Measurements from ENCODE around the gene ATP2A1.
A peak's percentile ranks its signal among the peaks of the same experiment; 100 is the strongest.
"Not testable (repeated sequence)": the region's sequence is repeated elsewhere in the genome, so short reads cannot be mapped to it uniquely, and the experiment has no call there.

Gene ATP2A1

DNA sequence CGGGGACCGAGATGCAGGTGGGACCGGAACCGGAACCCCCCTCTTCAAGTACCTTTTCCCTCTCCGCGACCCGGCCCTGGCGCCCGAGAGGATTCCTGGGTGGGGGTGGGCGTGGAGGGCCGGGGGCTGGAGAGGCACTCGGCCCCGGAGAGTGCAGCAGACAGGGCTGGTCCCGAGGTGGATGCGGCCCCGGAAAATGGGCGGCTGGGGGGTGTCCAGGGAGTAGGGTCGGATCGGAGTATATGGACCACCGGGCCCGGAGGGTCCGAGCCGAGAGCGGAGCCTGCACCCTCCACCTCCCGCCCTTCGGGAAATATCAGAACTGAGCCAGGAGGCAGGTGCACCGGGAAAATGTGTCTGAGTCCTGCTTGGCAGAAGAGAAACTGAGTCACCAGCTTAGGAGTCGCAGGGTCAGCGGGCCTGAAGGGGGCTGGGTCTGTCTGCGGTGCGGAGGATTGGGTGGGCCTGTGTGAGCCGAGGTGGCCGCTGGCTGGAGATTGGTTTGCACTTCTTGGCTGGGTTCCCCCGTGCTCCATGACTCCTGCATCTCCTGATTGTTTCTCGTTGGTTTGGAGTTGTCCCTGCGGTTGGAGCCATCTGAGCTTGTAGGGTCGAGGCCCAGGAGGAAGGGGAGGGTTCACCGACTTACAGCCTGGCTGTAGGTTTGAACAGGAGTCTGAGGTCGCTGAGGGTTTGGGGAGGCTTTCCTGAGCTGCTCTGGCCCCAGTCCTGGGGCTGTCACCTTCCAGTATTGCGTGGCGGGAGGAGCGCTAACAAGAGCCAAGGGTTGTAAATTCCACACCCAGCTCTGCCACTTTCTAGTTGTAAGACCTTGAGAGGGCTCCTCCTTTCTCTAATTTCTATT is 14.1 kb upstream of the ATP2A1 start:
- Histone ChIP-seq H3K9ac (ENCODE audit: low read depth, low read length) (peak overlapping the region; percentile 96), H3K27ac (ENCODE audit: low read depth, low read length) (peak overlapping the region; percentile 100), H3K4me1 (ENCODE audit: control insufficient read depth, insufficient read depth, low read length) (peaks cover 11% of the 10 kb centered on the region; the same call in 1 of the 2 replicates), H3K4me3 (ENCODE audit: low read depth, low read length) (peak overlapping the region; percentile 88), H3K36me3 (ENCODE audit: control insufficient read depth, insufficient read depth, low read length) (peaks cover 24% of the 10 kb centered on the region), H3K9me3 (ENCODE audit: control insufficient read depth, insufficient read depth, low read length) (no peaks in the 10 kb centered on the region), H3K27me3 (ENCODE audit: control insufficient read depth, insufficient read depth, low read length) (no peaks in the 10 kb centered on the region)

DNA sequence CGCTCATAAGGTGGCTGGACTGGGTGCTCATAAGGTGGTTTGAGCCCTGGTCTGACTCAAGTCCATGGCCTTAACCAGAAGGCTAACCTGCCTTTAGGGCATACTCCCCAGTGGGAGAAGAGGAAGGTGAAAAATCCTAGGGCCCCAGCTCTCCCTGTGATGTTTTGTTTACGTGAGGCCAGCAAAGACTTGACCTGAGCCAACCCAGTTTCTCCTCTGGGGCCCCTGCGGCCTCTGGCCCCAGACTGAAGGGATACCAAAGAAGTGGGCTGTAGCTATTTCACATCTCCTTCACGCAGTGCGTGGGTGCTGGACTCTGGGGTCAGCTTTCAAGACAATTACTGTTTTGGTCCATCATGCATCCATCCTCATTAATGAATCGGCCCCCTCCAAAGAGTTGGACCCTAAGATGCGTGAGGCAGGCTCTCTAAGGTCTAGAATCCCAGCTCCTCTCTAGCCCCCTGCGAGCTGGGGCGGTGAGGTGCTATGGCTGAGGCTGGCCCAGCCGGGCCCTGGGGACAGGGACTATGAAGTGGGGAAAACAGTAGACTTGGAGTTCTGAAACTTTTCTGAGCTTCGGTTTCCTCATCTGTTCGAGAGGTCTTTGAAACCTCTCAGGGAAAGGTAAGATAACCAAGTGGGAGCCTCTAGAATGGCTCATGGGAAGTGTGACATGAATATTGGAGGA is 13.1 kb upstream of the ATP2A1 start:
- Histone ChIP-seq H3K9ac (ENCODE audit: low read depth, low read length) (no peak overlapping the region), H3K36me3 (ENCODE audit: control insufficient read depth, insufficient read depth, low read length) (peaks cover 34% of the 10 kb centered on the region), H3K27me3 (ENCODE audit: control insufficient read depth, insufficient read depth, low read length) (no peaks in the 10 kb centered on the region), H3K9me3 (ENCODE audit: control insufficient read depth, insufficient read depth, low read length) (no peaks in the 10 kb centered on the region), H3K27ac (ENCODE audit: low read depth, low read length) (no peak overlapping the region), H3K4me1 (ENCODE audit: control insufficient read depth, insufficient read depth, low read length) (peaks cover 11% of the 10 kb centered on the region; the same call in 1 of the 2 replicates), H3K4me3 (ENCODE audit: low read depth, low read length) (peak overlapping the region; percentile 88)

DNA sequence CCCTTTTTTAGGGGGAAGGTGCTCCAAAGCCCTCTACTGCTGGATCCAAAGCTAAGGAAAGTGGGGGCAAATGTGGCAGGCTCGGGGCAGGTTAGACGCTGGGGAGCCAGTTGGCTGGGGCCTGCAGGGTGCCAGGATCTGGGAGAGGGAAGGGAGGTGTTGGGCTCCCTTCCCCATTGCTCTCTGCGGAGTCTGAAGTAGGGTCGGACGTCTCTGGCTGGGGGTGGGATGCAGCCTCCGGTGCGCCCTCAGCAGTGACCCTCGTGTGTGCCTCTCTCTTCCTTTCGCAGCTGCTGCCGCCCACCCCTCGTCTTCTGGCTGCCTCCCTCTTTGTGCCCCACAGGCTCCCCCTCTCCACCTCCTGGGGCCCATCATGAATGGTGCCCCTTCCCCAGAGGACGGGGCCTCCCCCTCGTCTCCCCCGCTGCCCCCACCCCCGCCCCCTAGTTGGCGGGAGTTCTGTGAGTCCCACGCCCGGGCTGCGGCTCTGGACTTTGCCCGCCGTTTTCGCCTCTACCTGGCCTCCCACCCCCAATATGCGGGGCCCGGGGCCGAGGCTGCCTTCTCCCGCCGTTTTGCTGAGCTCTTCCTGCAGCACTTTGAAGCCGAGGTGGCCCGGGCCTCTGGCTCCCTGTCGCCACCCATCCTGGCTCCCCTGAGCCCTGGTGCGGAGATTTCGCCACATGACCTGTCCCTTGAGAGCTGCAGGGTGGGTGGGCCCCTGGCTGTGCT is 12.4 kb upstream of the ATP2A1 start:
- H3K27me3 ChIP-seq (ENCODE audit: control insufficient read depth, insufficient read depth, low read length) = no peaks in the 10 kb centered on the region
- peaks cover 11% of the 10 kb centered on the region; the same call in 1 of the 2 replicates for H3K4me1 ChIP-seq (ENCODE audit: control insufficient read depth, insufficient read depth, low read length)
- no peak overlapping the region for H3K4me3 ChIP-seq (ENCODE audit: low read depth, low read length)
- H3K27ac ChIP-seq (ENCODE audit: low read depth, low read length) = no peak overlapping the region
- no peak overlapping the region for H3K9ac ChIP-seq (ENCODE audit: low read depth, low read length)
- peaks cover 41% of the 10 kb centered on the region for H3K36me3 ChIP-seq (ENCODE audit: control insufficient read depth, insufficient read depth, low read length)
- H3K9me3 ChIP-seq (ENCODE audit: control insufficient read depth, insufficient read depth, low read length) = no peaks in the 10 kb centered on the region

DNA sequence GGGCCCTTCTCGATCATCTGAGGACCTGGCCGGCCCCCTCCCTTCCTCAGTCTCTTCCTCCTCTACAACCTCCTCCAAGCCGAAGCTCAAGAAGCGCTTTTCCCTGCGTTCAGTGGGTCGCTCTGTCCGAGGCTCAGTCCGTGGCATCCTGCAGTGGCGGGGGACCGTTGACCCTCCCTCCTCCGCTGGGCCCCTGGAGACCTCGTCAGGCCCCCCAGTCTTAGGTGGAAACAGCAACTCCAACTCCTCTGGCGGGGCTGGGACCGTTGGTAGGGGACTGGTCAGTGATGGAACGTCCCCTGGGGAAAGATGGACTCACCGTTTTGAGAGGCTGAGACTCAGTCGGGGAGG is 11.9 kb upstream of the ATP2A1 start:
- Histone ChIP-seq H3K4me1 (ENCODE audit: control insufficient read depth, insufficient read depth, low read length) (peaks cover 11% of the 10 kb centered on the region; the same call in 1 of the 2 replicates), H3K9me3 (ENCODE audit: control insufficient read depth, insufficient read depth, low read length) (no peaks in the 10 kb centered on the region), H3K4me3 (ENCODE audit: low read depth, low read length) (no peak overlapping the region), H3K27me3 (ENCODE audit: control insufficient read depth, insufficient read depth, low read length) (no peaks in the 10 kb centered on the region), H3K9ac (ENCODE audit: low read depth, low read length) (no peak overlapping the region), H3K36me3 (ENCODE audit: control insufficient read depth, insufficient read depth, low read length) (peaks cover 46% of the 10 kb centered on the region), H3K27ac (ENCODE audit: low read depth, low read length) (no peak overlapping the region)

DNA sequence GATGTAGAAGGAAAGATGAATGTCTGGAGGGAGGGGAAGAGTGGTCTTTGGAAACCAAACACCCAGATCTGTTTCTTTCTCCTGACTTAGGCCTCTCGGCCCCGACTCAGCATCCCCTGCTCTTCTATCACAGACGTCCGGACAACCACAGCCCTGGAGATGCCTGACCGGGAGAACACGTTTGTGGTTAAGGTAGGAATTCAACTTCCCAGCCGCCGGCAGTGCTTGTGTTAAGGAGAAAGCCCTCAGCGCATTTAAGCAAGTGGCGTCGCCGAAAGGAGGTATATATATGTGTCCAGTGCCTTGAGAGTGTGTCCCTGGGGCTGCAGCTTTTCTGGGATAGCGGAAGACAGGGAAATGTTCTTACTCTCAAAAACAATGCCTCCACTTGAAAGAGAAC is 11.0 kb upstream of the ATP2A1 start:
- Histone ChIP-seq H3K27me3 (ENCODE audit: control insufficient read depth, insufficient read depth, low read length) (no peaks in the 10 kb centered on the region), H3K4me3 (ENCODE audit: low read depth, low read length) (no peak overlapping the region), H3K9ac (ENCODE audit: low read depth, low read length) (no peak overlapping the region), H3K4me1 (ENCODE audit: control insufficient read depth, insufficient read depth, low read length) (peaks cover 11% of the 10 kb centered on the region; the same call in 1 of the 2 replicates), H3K36me3 (ENCODE audit: control insufficient read depth, insufficient read depth, low read length) (peaks cover 54% of the 10 kb centered on the region), H3K9me3 (ENCODE audit: control insufficient read depth, insufficient read depth, low read length) (no peaks in the 10 kb centered on the region), H3K27ac (ENCODE audit: low read depth, low read length) (no peak overlapping the region)

DNA sequence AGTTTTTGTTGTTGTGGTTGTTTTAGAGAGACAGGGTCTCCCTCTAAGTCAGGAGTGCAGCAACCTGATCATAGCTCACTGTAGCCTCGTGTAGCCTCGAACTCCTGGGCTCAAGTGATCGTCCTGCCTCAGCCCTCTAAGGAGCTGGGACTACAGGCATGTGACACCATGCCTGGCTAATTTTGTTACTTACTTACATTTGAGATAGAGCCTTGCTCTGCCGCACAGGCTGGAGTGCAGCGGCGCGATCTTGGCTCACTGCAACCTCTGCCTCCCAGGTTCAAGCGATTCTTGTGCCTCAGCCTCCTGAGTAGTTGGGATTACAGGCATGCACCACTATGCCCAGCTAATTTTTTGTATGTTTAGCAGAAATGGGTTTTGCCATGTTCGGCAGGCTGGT is 10.6 kb upstream of the ATP2A1 start:
- H3K27me3 ChIP-seq (ENCODE audit: control insufficient read depth, insufficient read depth, low read length); H3K9me3 ChIP-seq (ENCODE audit: control insufficient read depth, insufficient read depth, low read length); H3K9ac ChIP-seq (ENCODE audit: low read depth, low read length); H3K4me3 ChIP-seq (ENCODE audit: low read depth, low read length); H3K27ac ChIP-seq (ENCODE audit: low read depth, low read length): not testable (repeated sequence)
- H3K4me1 ChIP-seq (ENCODE audit: control insufficient read depth, insufficient read depth, low read length) = peaks cover 11% of the 10 kb centered on the region; the same call in 1 of the 2 replicates
- peaks cover 57% of the 10 kb centered on the region for H3K36me3 ChIP-seq (ENCODE audit: control insufficient read depth, insufficient read depth, low read length)

DNA sequence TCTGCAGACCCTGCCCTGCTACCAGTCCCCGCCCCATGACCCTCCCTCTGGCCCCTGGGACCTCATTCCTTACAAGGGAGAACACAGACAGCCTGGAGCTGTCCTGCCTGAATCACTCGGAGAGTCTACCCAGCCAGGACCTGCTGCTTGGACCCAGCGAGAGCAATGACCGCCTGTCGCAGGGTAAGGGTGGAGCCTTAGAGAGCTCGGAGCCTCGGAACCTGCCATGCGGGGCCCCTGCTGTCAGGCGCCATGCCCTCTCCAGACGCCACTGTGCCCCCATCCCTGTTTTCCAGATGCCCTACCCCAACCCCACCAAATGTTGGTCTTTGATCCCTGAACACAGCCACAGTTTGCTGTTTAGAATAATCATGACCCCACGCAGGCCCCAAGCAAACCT is 9.1 kb upstream of the ATP2A1 start:
- H3K4me3 ChIP-seq (ENCODE audit: low read depth, low read length) = no peak overlapping the region
- no peaks in the 10 kb centered on the region for H3K9me3 ChIP-seq (ENCODE audit: control insufficient read depth, insufficient read depth, low read length)
- H3K27ac ChIP-seq (ENCODE audit: low read depth, low read length) = no peak overlapping the region
- no peak overlapping the region for H3K9ac ChIP-seq (ENCODE audit: low read depth, low read length)
- H3K4me1 ChIP-seq (ENCODE audit: control insufficient read depth, insufficient read depth, low read length) = peaks cover 11% of the 10 kb centered on the region; the same call in 1 of the 2 replicates
- H3K36me3 ChIP-seq (ENCODE audit: control insufficient read depth, insufficient read depth, low read length) = peaks cover 66% of the 10 kb centered on the region
- no peaks in the 10 kb centered on the region for H3K27me3 ChIP-seq (ENCODE audit: control insufficient read depth, insufficient read depth, low read length)

DNA sequence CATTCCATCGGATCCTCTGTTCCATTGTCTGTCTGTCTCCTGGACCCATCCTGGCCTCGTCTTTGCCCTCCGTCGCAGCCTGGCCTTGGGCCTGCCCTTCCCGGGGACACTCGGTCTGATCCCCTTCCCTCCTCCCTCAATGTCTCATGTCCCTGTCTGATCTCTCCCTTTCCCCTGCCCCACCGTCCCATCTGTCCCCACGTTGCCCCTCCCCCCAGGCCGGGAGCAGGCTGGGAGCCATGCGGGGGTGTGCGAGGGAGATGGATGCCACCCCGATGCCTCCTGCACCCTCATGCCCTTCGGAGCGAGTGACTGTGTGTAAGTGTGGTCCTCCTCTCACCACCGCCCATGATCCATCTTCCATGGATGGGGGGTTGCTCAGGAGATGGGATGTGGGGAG is 5.3 kb upstream of the ATP2A1 start:
- H3K27me3 ChIP-seq (ENCODE audit: control insufficient read depth, insufficient read depth, low read length) = no peaks in the 10 kb centered on the region
- H3K36me3 ChIP-seq (ENCODE audit: control insufficient read depth, insufficient read depth, low read length) = peaks cover 56% of the 10 kb centered on the region
- peaks cover 6% of the 10 kb centered on the region; the same call in 1 of the 2 replicates for H3K4me1 ChIP-seq (ENCODE audit: control insufficient read depth, insufficient read depth, low read length)
- H3K4me3 ChIP-seq (ENCODE audit: low read depth, low read length) = no peak overlapping the region
- no peak overlapping the region for H3K27ac ChIP-seq (ENCODE audit: low read depth, low read length)
- no peak overlapping the region for H3K9ac ChIP-seq (ENCODE audit: low read depth, low read length)
- H3K9me3 ChIP-seq (ENCODE audit: control insufficient read depth, insufficient read depth, low read length) = no peaks in the 10 kb centered on the region

DNA sequence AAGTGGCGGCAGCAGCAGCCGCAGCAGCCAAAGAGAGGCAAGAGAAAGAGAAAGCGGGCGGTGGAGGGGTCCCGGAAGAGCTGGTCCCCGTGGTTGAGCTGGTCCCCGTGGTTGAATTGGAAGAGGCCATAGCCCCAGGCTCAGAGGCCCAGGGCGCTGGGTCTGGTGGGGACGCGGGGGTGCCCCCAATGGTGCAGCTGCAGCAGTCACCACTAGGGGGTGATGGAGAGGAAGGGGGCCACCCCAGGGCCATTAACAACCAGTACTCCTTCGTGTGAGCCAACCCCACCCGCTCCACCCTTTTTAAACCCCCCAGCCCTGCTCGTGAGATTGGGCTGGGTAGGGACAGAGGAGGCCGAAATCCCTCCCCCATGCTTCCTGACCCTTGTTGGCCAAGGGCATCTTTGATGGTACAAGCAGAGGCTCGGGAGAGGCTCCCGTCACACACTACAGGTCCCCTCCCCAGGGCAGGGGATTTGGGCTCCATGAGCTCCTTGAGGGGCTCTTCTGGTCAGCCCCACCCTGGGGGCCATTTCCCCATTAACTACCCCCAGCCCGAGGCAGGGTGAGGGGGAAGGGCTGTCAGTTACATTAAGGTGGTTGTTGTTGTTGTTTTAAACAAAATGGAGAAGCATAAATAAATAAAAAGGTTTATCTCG is 4.6 kb upstream of the ATP2A1 start:
- peaks cover 50% of the 10 kb centered on the region for H3K36me3 ChIP-seq (ENCODE audit: control insufficient read depth, insufficient read depth, low read length)
- H3K4me3 ChIP-seq (ENCODE audit: low read depth, low read length) = no peak overlapping the region
- H3K27me3 ChIP-seq (ENCODE audit: control insufficient read depth, insufficient read depth, low read length) = no peaks in the 10 kb centered on the region
- H3K9ac ChIP-seq (ENCODE audit: low read depth, low read length) = no peak overlapping the region
- no peak overlapping the region for H3K27ac ChIP-seq (ENCODE audit: low read depth, low read length)
- peaks cover 6% of the 10 kb centered on the region; the same call in 1 of the 2 replicates for H3K4me1 ChIP-seq (ENCODE audit: control insufficient read depth, insufficient read depth, low read length)
- H3K9me3 ChIP-seq (ENCODE audit: control insufficient read depth, insufficient read depth, low read length) = no peaks in the 10 kb centered on the region

DNA sequence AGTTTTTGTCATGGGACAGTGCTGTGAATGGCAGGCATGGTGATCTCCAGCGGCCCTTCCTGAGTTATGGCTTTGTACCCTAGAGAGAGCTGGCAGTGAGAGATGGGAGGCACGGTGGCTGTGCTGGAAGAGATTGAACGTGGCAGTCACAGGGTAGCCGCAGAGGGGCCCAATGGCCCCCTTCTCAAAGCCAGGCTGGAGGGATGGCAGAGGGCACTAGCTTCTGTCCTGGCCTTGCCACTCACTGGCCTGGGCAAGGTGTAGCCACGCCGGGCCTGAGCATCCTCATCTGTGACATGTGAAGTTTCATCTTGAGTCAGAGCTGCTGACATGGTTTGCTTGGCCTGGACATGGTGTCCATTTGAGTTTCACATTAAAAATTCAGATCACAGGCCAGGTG is 3.9 kb upstream of the ATP2A1 start:
- Histone ChIP-seq H3K27ac (ENCODE audit: low read depth, low read length) (no peak overlapping the region), H3K9ac (ENCODE audit: low read depth, low read length) (no peak overlapping the region), H3K4me3 (ENCODE audit: low read depth, low read length) (no peak overlapping the region), H3K36me3 (ENCODE audit: control insufficient read depth, insufficient read depth, low read length) (peaks cover 43% of the 10 kb centered on the region), H3K9me3 (ENCODE audit: control insufficient read depth, insufficient read depth, low read length) (no peaks in the 10 kb centered on the region), H3K27me3 (ENCODE audit: control insufficient read depth, insufficient read depth, low read length) (no peaks in the 10 kb centered on the region), H3K4me1 (ENCODE audit: control insufficient read depth, insufficient read depth, low read length) (peaks cover 6% of the 10 kb centered on the region; the same call in 1 of the 2 replicates)
